CD4-positive, alpha-beta memory T cell (primary cell): ENCODE measurements around the gene C2CD2L. TPM values are rescaled to one million over a fixed set of nuclear protein-coding genes. Genes with fewer than 3 reads are reported as not detected.

Source experiments
- CTCF ChIA-PET: fragments of 350-600 bp; sonication (Branson Sonifier 250); formaldehyde crosslinking; loops from one replicate; lab custom pipeline; 2021; ENCODE audit warnings: inconsistent platforms; ENCODE audit not compliant: partially characterized antibody; lab: Charles Lee
- POLR2A ChIA-PET: fragments of 350-600 bp; sonication (Branson Sonifier 250); formaldehyde crosslinking; loops from one replicate; lab custom pipeline; 2021; ENCODE audit not compliant: partially characterized antibody; lab: Charles Lee
- DNase-seq, 5 donors: peaks; one replicate each; pipeline versions ENCODE4 v3.0.0 to v3.0.0-alpha.2; 2020 to 2022; ENCODE audit warnings: mixed read lengths in 1 of 5
- H3K27ac ChIP-seq: one replicate; pipeline ENCODE4 v1.7.0; 2013; ENCODE audit warnings: low read depth, low read length
- H3K27me3 ChIP-seq: 2 replicates; pipeline ENCODE4 v1.7.0; 2013; ENCODE audit warnings: mild to moderate bottlenecking, low read length, moderate library complexity; ENCODE audit not compliant: insufficient read depth
- H3K36me3 ChIP-seq: 2 replicates; pipeline ENCODE4 v1.7.0; 2013; ENCODE audit warnings: mild to moderate bottlenecking, low read length, moderate library complexity; ENCODE audit not compliant: insufficient read depth
- H3K4me1 ChIP-seq: 2 replicates; pipeline ENCODE4 v1.7.0; 2013; ENCODE audit warnings: mild to moderate bottlenecking, low read length, moderate library complexity; ENCODE audit not compliant: insufficient read depth
- H3K4me3 ChIP-seq, 2 donors: one replicate each; pipeline ENCODE4 v1.7.0; 2013; ENCODE audit warnings: low read length in 2 of 2, mild to moderate bottlenecking in 1 of 2
- H3K9me3 ChIP-seq, 2 donors: one replicate each; pipeline ENCODE4 v1.7.0; 2013; ENCODE audit warnings: low read length in 2 of 2, control low read depth in 1 of 2; ENCODE audit not compliant: control insufficient read depth in 1 of 2
- H3K27ac Mint-ChIP-seq, 7 donors: one replicate each; pipeline ENCODE4 v1.8.0; 2020 to 2021; ENCODE audit warnings: mixed read lengths in 7 of 7, mild to moderate bottlenecking in 6 of 7, inconsistent platforms in 3 of 7, moderate library complexity in 3 of 7
- H3K27me3 Mint-ChIP-seq, 2 donors: one replicate each; pipeline ENCODE4 v1.8.0; 2020 to 2021; ENCODE audit warnings: mixed read lengths in 2 of 2
- H3K36me3 Mint-ChIP-seq, 2 donors: one replicate each; pipeline ENCODE4 v1.8.0; 2020 to 2021; ENCODE audit warnings: mixed read lengths in 2 of 2, inconsistent platforms in 1 of 2, mild to moderate bottlenecking in 1 of 2
- H3K4me1 Mint-ChIP-seq, 4 donors: one replicate each; pipeline ENCODE4 v1.8.0; 2020 to 2021; ENCODE audit warnings: mixed read lengths in 4 of 4, mild to moderate bottlenecking in 1 of 4
- H3K4me3 Mint-ChIP-seq, 8 donors: one replicate each; pipeline ENCODE4 v1.8.0; 2020 to 2021; ENCODE audit warnings: mixed read lengths in 8 of 8, mild to moderate bottlenecking in 7 of 8, moderate library complexity in 6 of 8, inconsistent platforms in 3 of 8
- H3K9me3 Mint-ChIP-seq, 8 donors: one replicate each; pipeline ENCODE4 v1.8.0; 2020 to 2021; ENCODE audit warnings: mixed read lengths in 8 of 8, mild to moderate bottlenecking in 5 of 8, inconsistent platforms in 3 of 8, moderate library complexity in 1 of 8
- intact Hi-C: fragments of 100-400 bp; cut with micrococcal nuclease; formaldehyde crosslinking; loops from one replicate; pipeline ENCODE4 v1.15.1; 2023
- polyA plus RNA-seq, 2 donors: library from polyadenylated mRNA; unstranded; fragments of 300-500 nt; fragmentation: Illumina TruSeq; gene quantifications; one replicate each; pipeline ENCODE4 v1.2.3, GENCODE V29; 2021
- total RNA-seq, 2 experiments: library from RNA; stranded (reverse); gene quantifications; one replicate each; pipeline ENCODE4 v1.2.3, GENCODE V29; 2021

C2CD2L gene
- total and polyA plus RNA-seq, 4 experiments from 2014 or later, result 2.6 to 37.5 (median 24.2) TPM

DNA sequence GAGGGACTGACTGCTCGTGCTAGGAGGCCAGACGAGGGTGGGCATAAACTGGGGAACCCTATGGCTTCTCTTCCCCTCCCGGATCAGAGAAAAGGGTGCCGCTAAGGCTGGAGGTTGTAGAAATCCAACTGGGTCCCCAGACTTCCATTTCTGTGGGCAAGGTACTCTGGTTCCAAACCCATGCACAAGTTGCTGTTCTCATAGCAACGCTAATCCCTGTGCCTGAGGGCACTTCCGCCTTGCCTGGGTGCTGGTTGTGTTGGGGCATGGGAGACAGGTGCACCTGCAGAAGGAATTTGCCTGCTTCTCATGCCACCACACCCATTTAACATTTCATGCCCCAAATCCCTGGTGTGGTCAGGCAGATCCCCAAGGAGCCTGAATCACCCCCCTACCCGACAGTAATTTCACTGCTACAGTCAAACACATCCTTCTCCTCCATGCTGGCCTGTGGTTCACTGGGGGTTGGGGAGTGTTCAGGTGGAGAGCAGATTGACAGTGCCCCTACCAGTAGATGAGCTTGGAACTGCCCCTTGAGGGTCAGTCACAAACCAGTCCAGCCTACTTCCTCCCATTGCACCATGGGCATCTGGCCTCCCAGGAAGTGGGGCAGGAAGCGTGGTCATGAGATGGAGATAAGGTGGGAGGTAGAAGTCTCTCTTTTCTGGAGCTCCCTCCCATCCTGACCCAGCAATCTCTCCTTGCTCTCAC lies 1.2 kb downstream of the C2CD2L start:
- Histone ChIP-seq H3K27ac (peak overlapping the region; percentile 81), H3K9me3 (no peaks in the 10 kb centered on the region), H3K36me3 (peaks cover 26% of the 10 kb centered on the region), H3K4me3 (peak overlapping the region; percentile 83 to 93), H3K4me1 (peaks cover 37% of the 10 kb centered on the region), H3K27me3 (no peaks in the 10 kb centered on the region)
- intact Hi-C loops, result no loop called here
- peak in 4 of 5 donors; percentile 33 to 68 (median 40) for DNase-seq
- POLR2A ChIA-PET, result interaction anchor here (0.8 to 13.3 kb wide), 14 partner anchors 8 to 1930 kb away, joined by 3 to 210 read pairs (median 6); partner anchors contain the start of genes HINFP, HMBS, HYOU1 and NLRX1
- H3K9me3 Mint-ChIP-seq, result no peaks in the 10 kb centered on the region
- H3K4me1 Mint-ChIP-seq, result peaks cover 23 to 60% (median 41%) of the 10 kb centered on the region in 4 donors
- CTCF ChIA-PET, result interaction anchor here (1.0 to 2.4 kb wide), 5 partner anchors 9 to 98 kb away, joined by 3 to 11 read pairs (median 3); partner anchors contain the start of gene CBL
- H3K4me3 Mint-ChIP-seq, result peak overlapping the region; percentile 86 to 93 (median 90)
- H3K36me3 Mint-ChIP-seq, result peaks cover 27 to 34% of the 10 kb centered on the region in 2 donors
- peak overlapping the region; percentile 84 to 95 (median 88) for H3K27ac Mint-ChIP-seq
- H3K27me3 Mint-ChIP-seq, result no peaks in the 10 kb centered on the region

DNA sequence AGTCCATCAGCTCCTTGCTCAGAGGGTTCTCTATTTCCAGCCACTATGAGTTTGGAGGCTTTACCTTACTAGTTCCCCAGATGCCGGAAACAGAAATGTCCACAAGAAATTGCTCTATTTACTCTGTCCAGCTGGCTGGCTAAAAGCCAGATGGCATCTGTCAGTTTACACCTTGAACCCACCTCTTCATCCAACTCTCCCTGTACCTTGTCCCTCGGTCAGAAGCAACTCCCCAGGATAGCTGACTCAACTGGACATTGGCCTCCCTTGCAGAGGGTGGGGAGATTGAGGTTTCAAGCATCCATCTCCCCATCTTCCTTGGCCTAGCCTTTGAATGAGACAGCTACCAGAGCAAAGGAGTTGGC lies 1.7 kb downstream of the C2CD2L start:
- no peak for DNase-seq
- peaks cover 36% of the 10 kb centered on the region for H3K4me1 ChIP-seq
- no peaks in the 10 kb centered on the region for H3K9me3 Mint-ChIP-seq
- peaks cover 28 to 36% of the 10 kb centered on the region in 2 donors for H3K36me3 Mint-ChIP-seq
- H3K36me3 ChIP-seq, result peaks cover 31% of the 10 kb centered on the region
- no peaks in the 10 kb centered on the region for H3K9me3 ChIP-seq
- H3K27me3 ChIP-seq, result no peaks in the 10 kb centered on the region
- POLR2A ChIA-PET, result interaction anchor here (0.9 to 13.3 kb wide), 10 partner anchors 9 to 229 kb away, joined by 3 to 210 read pairs (median 6); partner anchors contain the start of genes HINFP, HMBS, HYOU1 and NLRX1
- peak overlapping the region; percentile 81 for H3K27ac ChIP-seq
- H3K27me3 Mint-ChIP-seq, result no peaks in the 10 kb centered on the region
- CTCF ChIA-PET, result interaction anchor here (0.8 to 1.6 kb wide), 9 partner anchors 9 to 215 kb away, joined by 3 to 5 read pairs (median 3); partner anchors contain the start of genes CBL and HINFP
- H3K27ac Mint-ChIP-seq, result peak overlapping the region; percentile 84 to 95 (median 88)
- H3K4me3 Mint-ChIP-seq, result peak overlapping the region; percentile 86 to 93 (median 90)
- H3K4me1 Mint-ChIP-seq, result peaks cover 23 to 61% (median 39%) of the 10 kb centered on the region in 4 donors
- intact Hi-C loops, result no loop called here
- peak overlapping the region; percentile 83 to 93 for H3K4me3 ChIP-seq

DNA sequence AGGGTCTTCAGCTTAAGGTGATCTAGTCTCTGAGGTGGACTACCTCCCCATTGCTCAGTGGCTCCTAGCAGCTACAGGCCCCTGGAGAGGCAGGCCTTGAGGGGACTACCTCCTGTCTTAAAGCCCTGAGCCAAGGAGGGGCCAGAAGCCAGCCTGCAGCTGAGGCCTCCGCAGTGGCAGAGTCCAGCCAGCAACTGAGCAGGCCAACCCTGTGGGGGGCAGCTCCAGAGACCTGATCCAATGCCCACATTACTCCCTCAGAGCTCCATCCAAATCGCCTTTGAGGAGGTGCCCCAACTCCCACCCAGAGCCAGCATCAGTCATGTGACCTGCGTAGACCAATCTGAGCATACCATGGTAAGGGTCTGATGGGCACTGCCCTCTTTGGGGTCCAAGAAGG lies 2.7 kb downstream of the C2CD2L start:
- DNase-seq, result no peak
- Mint-ChIP-seq H3K4me1 (peaks cover 23 to 60% (median 42%) of the 10 kb centered on the region in 4 donors), H3K4me3 (peak overlapping the region in 7 of 8 donors; percentile 86 to 93 (median 90)), H3K27me3 (no peaks in the 10 kb centered on the region), H3K9me3 (no peaks in the 10 kb centered on the region), H3K36me3 (peaks cover 28 to 42% of the 10 kb centered on the region in 2 donors), H3K27ac (peak overlapping the region in 6 of 7 donors; percentile 36 to 88 (median 80))
- H3K36me3 ChIP-seq, result peaks cover 37% of the 10 kb centered on the region
- H3K4me1 ChIP-seq, result peaks cover 46% of the 10 kb centered on the region
- CTCF ChIA-PET, result interaction anchor here (0.6 to 1.6 kb wide), 9 partner anchors 9 to 214 kb away, joined by 3 to 5 read pairs (median 3); partner anchors contain the start of genes CBL, HINFP and VPS11
- POLR2A ChIA-PET, result interaction anchor here (0.9 to 13.3 kb wide), 8 partner anchors 11 to 228 kb away, joined by 3 to 210 read pairs (median 8); partner anchors contain the start of genes CBL, HINFP, HYOU1 and NLRX1
- H3K4me3 ChIP-seq, result no peak overlapping the region
- no peak overlapping the region for H3K27ac ChIP-seq
- no peaks in the 10 kb centered on the region for H3K9me3 ChIP-seq
- intact Hi-C loops, result no loop called here
- no peaks in the 10 kb centered on the region for H3K27me3 ChIP-seq

DNA sequence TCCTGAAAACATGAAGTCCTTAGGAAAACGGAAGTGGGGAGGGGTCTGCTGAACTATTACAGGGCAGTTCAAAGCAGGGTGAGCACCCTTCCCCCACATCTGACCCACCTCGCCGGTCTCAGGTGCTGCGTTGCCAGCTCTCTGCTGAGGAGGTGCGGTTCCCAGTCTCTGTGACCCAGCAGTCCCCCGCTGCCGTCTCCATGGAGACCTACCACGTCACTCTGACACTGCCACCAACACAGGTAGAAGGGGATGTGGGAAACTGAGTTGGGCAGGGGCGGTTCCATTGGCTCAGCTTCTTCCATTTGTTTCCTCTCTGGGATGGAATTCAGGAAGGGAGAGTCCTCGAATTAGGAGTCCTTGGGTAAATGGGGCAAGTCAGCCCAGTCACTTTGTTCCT lies 3.3 kb downstream of the C2CD2L start:
- H3K27me3 Mint-ChIP-seq, result no peaks in the 10 kb centered on the region
- peaks cover 37% of the 10 kb centered on the region for H3K36me3 ChIP-seq
- H3K36me3 Mint-ChIP-seq, result peaks cover 33 to 46% of the 10 kb centered on the region in 2 donors
- no peaks in the 10 kb centered on the region for H3K27me3 ChIP-seq
- POLR2A ChIA-PET, result interaction anchor here (0.9 to 13.3 kb wide), 5 partner anchors 8 to 96 kb away, joined by 3 to 210 read pairs (median 24); partner anchors contain the start of genes CBL, DPAGT1, HINFP and NLRX1
- H3K9me3 ChIP-seq, result no peaks in the 10 kb centered on the region
- peak overlapping the region; percentile 3 to 79 (median 57) for H3K27ac Mint-ChIP-seq
- peaks cover 52% of the 10 kb centered on the region for H3K4me1 ChIP-seq
- no peaks in the 10 kb centered on the region for H3K9me3 Mint-ChIP-seq
- DNase-seq, result no peak
- H3K4me3 Mint-ChIP-seq, result peak overlapping the region in 2 of 8 donors; percentile 1 to 24
- intact Hi-C loops, result no loop called here
- peak overlapping the region; percentile 12 for H3K27ac ChIP-seq
- no peak overlapping the region for H3K4me3 ChIP-seq
- CTCF ChIA-PET, result interaction anchor here (1.1 to 1.2 kb wide), 2 partner anchors 16 to 43 kb away, joined by 3 to 5 read pairs; partner anchors contain the start of gene VPS11
- peaks cover 27 to 62% (median 46%) of the 10 kb centered on the region in 4 donors for H3K4me1 Mint-ChIP-seq

DNA sequence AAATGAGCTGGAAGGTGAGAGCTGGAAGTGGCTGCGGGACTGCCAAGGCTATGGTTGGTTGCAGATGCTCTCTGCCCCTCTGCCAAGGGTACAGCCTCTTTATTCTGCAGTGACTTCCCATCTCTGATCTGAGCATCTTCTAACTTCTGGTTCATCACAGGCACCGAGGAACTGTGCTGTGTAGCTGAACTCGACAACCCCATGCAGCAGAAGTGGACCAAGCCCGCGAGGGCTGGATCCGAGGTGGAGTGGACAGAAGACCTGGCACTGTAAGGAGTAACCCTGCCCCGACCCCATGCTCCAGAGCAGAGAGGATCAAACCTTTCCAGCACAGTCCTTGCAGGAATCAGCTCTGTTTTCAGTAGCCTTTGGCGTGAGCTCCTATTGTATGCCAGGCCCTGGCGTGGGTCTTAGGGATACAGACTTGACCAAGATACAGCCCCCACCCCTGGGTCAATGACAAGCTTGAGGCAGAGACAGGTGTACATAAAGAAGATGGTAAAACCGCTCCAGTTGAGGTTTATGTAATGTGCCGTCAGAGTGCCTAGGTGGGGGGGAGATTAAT lies 4.3 kb downstream of the C2CD2L start:
- Mint-ChIP-seq H3K27ac (peak overlapping the region in 6 of 7 donors; percentile 2 to 85 (median 72)), H3K36me3 (peaks cover 39 to 49% of the 10 kb centered on the region in 2 donors), H3K27me3 (no peaks in the 10 kb centered on the region), H3K4me1 (peaks cover 33 to 64% (median 48%) of the 10 kb centered on the region in 4 donors), H3K9me3 (no peaks in the 10 kb centered on the region), H3K4me3 (peak overlapping the region in 2 of 8 donors; percentile 11 to 48)
- H3K36me3 ChIP-seq, result peaks cover 37% of the 10 kb centered on the region
- H3K27ac ChIP-seq, result no peak overlapping the region
- intact Hi-C loops, result no loop called here
- DNase-seq, result no peak
- ChIA-PET CTCF (interaction anchor here (1.2 to 1.7 kb wide), 3 partner anchors 9 to 17 kb away, joined by 5 to 7 read pairs (median 5); partner anchors contain the start of gene HINFP), POLR2A (interaction anchor here (1.7 to 13.3 kb wide), 5 partner anchors 9 to 95 kb away, joined by 4 to 210 read pairs (median 8); partner anchors contain the start of genes CBL, DPAGT1 and HINFP)
- H3K4me1 ChIP-seq, result peaks cover 56% of the 10 kb centered on the region
- no peak overlapping the region for H3K4me3 ChIP-seq
- H3K27me3 ChIP-seq, result no peaks in the 10 kb centered on the region
- no peaks in the 10 kb centered on the region for H3K9me3 ChIP-seq

DNA sequence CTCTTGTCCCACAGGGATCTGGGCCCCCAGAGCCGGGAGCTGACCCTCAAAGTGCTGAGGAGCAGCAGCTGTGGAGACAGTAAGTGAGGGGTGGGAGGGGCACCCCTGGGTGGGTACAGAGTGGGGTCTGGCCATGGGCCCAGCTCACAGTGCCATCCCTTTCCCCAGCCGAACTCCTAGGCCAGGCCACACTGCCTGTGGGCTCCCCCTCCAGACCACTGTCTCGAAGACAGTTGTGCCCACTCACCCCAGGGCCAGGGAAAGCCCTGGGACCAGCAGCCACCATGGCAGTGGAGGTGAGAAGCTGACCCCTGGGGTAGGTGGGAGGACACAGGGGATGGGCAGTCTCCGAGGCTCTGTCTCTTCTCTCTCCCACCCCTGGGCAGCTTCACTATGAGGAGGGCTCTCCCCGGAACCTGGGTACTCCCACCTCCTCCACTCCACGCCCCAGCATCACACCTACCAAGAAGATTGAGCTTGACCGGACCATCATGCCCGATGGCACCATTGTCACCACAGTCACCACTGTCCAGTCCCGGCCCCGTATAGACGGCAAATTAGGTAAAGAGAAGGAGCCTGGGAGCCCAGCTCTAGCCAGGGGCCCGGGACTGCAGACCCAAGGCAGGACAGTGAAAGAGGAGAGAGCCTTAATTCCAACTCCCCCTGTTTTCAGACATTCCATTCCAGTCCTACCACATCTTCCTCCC lies 5.3 kb downstream of the C2CD2L start:
- POLR2A ChIA-PET, result interaction anchor here (1.0 to 13.3 kb wide), 5 partner anchors 9 to 45 kb away, joined by 3 to 210 read pairs (median 8); partner anchors contain the start of genes DPAGT1, HINFP and VPS11
- CTCF ChIA-PET, result interaction anchor here (1.6 to 1.7 kb wide), 2 partner anchors 10 to 18 kb away, joined by 5 to 7 read pairs; a partner anchor contains a TSS
- peaks cover 56% of the 10 kb centered on the region for H3K4me1 ChIP-seq
- H3K9me3 Mint-ChIP-seq, result no peaks in the 10 kb centered on the region
- H3K27me3 ChIP-seq, result no peaks in the 10 kb centered on the region
- intact Hi-C loops, result no loop called here
- H3K9me3 ChIP-seq, result no peaks in the 10 kb centered on the region
- peaks cover 45 to 54% of the 10 kb centered on the region in 2 donors for H3K36me3 Mint-ChIP-seq
- no peak for DNase-seq
- no peak overlapping the region for H3K4me3 ChIP-seq
- peaks cover 37% of the 10 kb centered on the region for H3K36me3 ChIP-seq
- H3K27me3 Mint-ChIP-seq, result no peaks in the 10 kb centered on the region
- peak overlapping the region in 3 of 7 donors; percentile 4 to 68 (median 25) for H3K27ac Mint-ChIP-seq
- H3K27ac ChIP-seq, result no peak overlapping the region
- no peak overlapping the region for H3K4me3 Mint-ChIP-seq
- peaks cover 30 to 64% (median 45%) of the 10 kb centered on the region in 4 donors for H3K4me1 Mint-ChIP-seq
